Body of pancreas (tissue), 4 donors: Measurements from ENCODE around the gene DYNLRB1.

ENCODE experiments used
- POLR2A ChIP-seq, 3 donors: fragments of 450-650 bp; IDR thresholded peaks; one replicate each; pipeline ENCODE4 v1.6.1; 2016; ENCODE audit warnings: antibody characterized with exemption in 3 of 3, mild to moderate bottlenecking in 2 of 3
- TF ChIP-seq, protein P1 (sequence below), 7 experiments: fragments of 450-650 bp in 4 of 7; fragments of 200-600 bp in 3 of 7; sonication (generic) in 3 of 7; IDR thresholded peaks; one replicate each; pipeline ENCODE4 v1.5.1; 2016 to 2019; ENCODE audit warnings: antibody characterized with exemption in 7 of 7

DNA sequence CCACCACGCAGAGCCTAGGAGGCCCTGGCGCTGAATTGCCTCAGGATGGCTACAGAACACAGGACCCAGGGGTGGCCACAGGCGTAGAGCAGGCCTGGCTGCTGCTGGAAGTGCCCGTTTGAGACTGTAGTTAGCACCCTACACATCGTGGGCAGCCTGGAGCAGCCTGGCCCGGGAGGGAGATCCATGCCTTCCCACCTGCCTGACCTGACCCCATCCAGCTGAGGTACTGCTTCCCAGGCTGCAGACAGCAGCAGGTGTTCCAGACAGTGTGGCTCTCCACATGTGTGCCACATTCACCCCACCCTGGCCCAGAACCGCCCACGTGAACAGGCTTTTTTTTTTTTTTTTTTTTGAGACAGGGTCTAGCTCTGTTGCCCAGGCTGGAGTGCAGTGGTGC, 21.4 kb downstream of the DYNLRB1 start:
- TF ChIP-seq, protein P1, sequence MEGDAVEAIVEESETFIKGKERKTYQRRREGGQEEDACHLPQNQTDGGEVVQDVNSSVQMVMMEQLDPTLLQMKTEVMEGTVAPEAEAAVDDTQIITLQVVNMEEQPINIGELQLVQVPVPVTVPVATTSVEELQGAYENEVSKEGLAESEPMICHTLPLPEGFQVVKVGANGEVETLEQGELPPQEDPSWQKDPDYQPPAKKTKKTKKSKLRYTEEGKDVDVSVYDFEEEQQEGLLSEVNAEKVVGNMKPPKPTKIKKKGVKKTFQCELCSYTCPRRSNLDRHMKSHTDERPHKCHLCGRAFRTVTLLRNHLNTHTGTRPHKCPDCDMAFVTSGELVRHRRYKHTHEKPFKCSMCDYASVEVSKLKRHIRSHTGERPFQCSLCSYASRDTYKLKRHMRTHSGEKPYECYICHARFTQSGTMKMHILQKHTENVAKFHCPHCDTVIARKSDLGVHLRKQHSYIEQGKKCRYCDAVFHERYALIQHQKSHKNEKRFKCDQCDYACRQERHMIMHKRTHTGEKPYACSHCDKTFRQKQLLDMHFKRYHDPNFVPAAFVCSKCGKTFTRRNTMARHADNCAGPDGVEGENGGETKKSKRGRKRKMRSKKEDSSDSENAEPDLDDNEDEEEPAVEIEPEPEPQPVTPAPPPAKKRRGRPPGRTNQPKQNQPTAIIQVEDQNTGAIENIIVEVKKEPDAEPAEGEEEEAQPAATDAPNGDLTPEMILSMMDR (IDR thresholded peaks at IDR 0.05), result no peak
- TF ChIP-seq POLR2A (IDR thresholded peaks at IDR 0.05), result no peak
